Stimulated activated CD4-positive, alpha-beta T cell treated with anti-CD3 and anti-CD28 coated beads, Interleukin-2, amount 100 ng/mL, for 4 hours (primary cell): Measurements from ENCODE around the gene GRHL1.
"Not testable (repeated sequence)": the region's sequence is repeated elsewhere in the genome, so short reads cannot be mapped to it uniquely, and the experiment has no call there.

Experiments used
- DNase-seq: peaks from one replicate; pipeline ENCODE4 v3.0.0-alpha.2; 2020; ENCODE audit warnings: low read depth

The GRHL1 gene

GRCh38 chr2:10026940-10027569 lies 75.6 kb downstream of the GRHL1 start:
- DNase-seq, result no peak

GRCh38 chr2:10027660-10028330 lies 76.3 kb downstream of the GRHL1 start:
- DNase-seq, result no peak

GRCh38 chr2:10028407-10028987 lies 77.0 kb downstream of the GRHL1 start:
- DNase-seq, result no peak

GRCh38 chr2:10028988-10029874 lies 77.7 kb downstream of the GRHL1 start:
- no peak for DNase-seq

GRCh38 chr2:10029875-10030223 lies 78.4 kb downstream of the GRHL1 start:
- no peak for DNase-seq

GRCh38 chr2:10030311-10030736 lies 78.8 kb downstream of the GRHL1 start:
- DNase-seq, result no peak

GRCh38 chr2:10030798-10031197 lies 79.3 kb downstream of the GRHL1 start:
- DNase-seq, result not testable (repeated sequence)

GRCh38 chr2:10031886-10032745 lies 80.6 kb downstream of the GRHL1 start:
- DNase-seq, result no peak

GRCh38 chr2:10032746-10033105 lies 81.2 kb downstream of the GRHL1 start:
- no peak for DNase-seq

- DNase-seq, result no peak
Measured at GRCh38 chr2:10033251-10034006, 81.9 kb downstream of the GRHL1 start.

- no peak for DNase-seq
Measured at GRCh38 chr2:10034333-10035052, 83.0 kb downstream of the GRHL1 start.

- DNase-seq, result no peak
Measured at GRCh38 chr2:10035053-10035422, 83.5 kb downstream of the GRHL1 start.

GRCh38 chr2:10035633-10036032 lies 84.1 kb downstream of the GRHL1 start:
- no peak for DNase-seq

GRCh38 chr2:10036095-10036884 lies 84.8 kb downstream of the GRHL1 start:
- DNase-seq, result no peak

- no peak for DNase-seq
Measured at GRCh38 chr2:10038123-10038522, 86.6 kb downstream of the GRHL1 start.

GRCh38 chr2:10038716-10039115 lies 87.2 kb downstream of the GRHL1 start:
- DNase-seq, result no peak

- no peak for DNase-seq
Measured at GRCh38 chr2:10039658-10040410, 88.3 kb downstream of the GRHL1 start.

- DNase-seq, result no peak
Measured at GRCh38 chr2:10041711-10042110, 90.2 kb downstream of the GRHL1 start.
